Measurements from ENCODE around the gene GSG1L2. TPM values are rescaled to one million over a fixed set of nuclear protein-coding genes. Genes with fewer than 3 reads are reported as not detected.

Gene GSG1L2
- total RNA-seq, 1 donor from 2014 or later, result not detected

GRCh38 chr17:9825641-9826150 lies 3.8 kb upstream of the GSG1L2 start, which contains the start of gene GLP2R:
TSS of gene GLP2R (plus strand) at chr17:9825924. CDS start at chr17:9826064, 140 bp downstream.
- Mint-ChIP-seq H3K27me3 (ENCODE audit: low read depth) (no peaks in the 10 kb centered on the region), H3K9me3 (ENCODE audit: low read depth) (peaks cover 3% of the 10 kb centered on the region), H3K27ac (ENCODE audit: unreplicated experiment) (no peak within 1 kb of the TSS), H3K4me3 (ENCODE audit: unreplicated experiment) (no peak within 1 kb of the TSS), H3K36me3 (ENCODE audit: low read depth) (no peaks in the 10 kb centered on the region), H3K4me1 (ENCODE audit: low read depth) (peaks cover 51% of the 10 kb centered on the region)
- TF ChIP-seq CTCF (IDR thresholded peaks at IDR 0.05), result no peak
- DNase-seq (ENCODE audit: low spot score), result no peak

- Mint-ChIP-seq H3K4me1 (ENCODE audit: low read depth) (peaks cover 49% of the 10 kb centered on the region), H3K27ac (ENCODE audit: unreplicated experiment) (no peak overlapping the region), H3K9me3 (ENCODE audit: low read depth) (peaks cover 3% of the 10 kb centered on the region), H3K36me3 (ENCODE audit: low read depth) (no peaks in the 10 kb centered on the region), H3K4me3 (ENCODE audit: unreplicated experiment) (no peak overlapping the region), H3K27me3 (ENCODE audit: low read depth) (no peaks in the 10 kb centered on the region)
- TF ChIP-seq CTCF (IDR thresholded peaks at IDR 0.05), result no peak
- DNase-seq (ENCODE audit: low spot score), result no peak
Measured at GRCh38 chr17:9824797-9825338, 3.0 kb upstream of the GSG1L2 start.

- Mint-ChIP-seq H3K4me1 (ENCODE audit: low read depth) (peaks cover 41% of the 10 kb centered on the region), H3K36me3 (ENCODE audit: low read depth) (no peaks in the 10 kb centered on the region), H3K9me3 (ENCODE audit: low read depth) (peaks cover 3% of the 10 kb centered on the region), H3K4me3 (ENCODE audit: unreplicated experiment) (no peak overlapping the region), H3K27ac (ENCODE audit: unreplicated experiment) (no peak overlapping the region), H3K27me3 (ENCODE audit: low read depth) (no peaks in the 10 kb centered on the region)
- peak; percentile 19 for TF ChIP-seq CTCF (IDR thresholded peaks at IDR 0.05)
- no peak for DNase-seq (ENCODE audit: low spot score)
Measured at GRCh38 chr17:9824094-9824493, 2.2 kb upstream of the GSG1L2 start.

GRCh38 chr17:9820448-9820847 lies 1.4 kb downstream of the GSG1L2 start:
- no peak overlapping the region for H3K4me3 Mint-ChIP-seq (ENCODE audit: unreplicated experiment)
- peak overlapping the region; percentile 22 for H3K27ac Mint-ChIP-seq (ENCODE audit: unreplicated experiment)
- H3K9me3 Mint-ChIP-seq (ENCODE audit: low read depth), result peaks cover 3% of the 10 kb centered on the region
- DNase-seq (ENCODE audit: low spot score), result no peak
- no peaks in the 10 kb centered on the region for H3K27me3 Mint-ChIP-seq (ENCODE audit: low read depth)
- no peaks in the 10 kb centered on the region for H3K36me3 Mint-ChIP-seq (ENCODE audit: low read depth)
- no peak for TF ChIP-seq CTCF (IDR thresholded peaks at IDR 0.05)
- peaks cover 23% of the 10 kb centered on the region for H3K4me1 Mint-ChIP-seq (ENCODE audit: low read depth)

GRCh38 chr17:9818760-9819159 lies 3.1 kb downstream of the GSG1L2 start:
- Mint-ChIP-seq H3K4me1 (ENCODE audit: low read depth) (peaks cover 15% of the 10 kb centered on the region), H3K9me3 (ENCODE audit: low read depth) (peaks cover 3% of the 10 kb centered on the region), H3K36me3 (ENCODE audit: low read depth) (no peaks in the 10 kb centered on the region), H3K27me3 (ENCODE audit: low read depth) (no peaks in the 10 kb centered on the region), H3K27ac (ENCODE audit: unreplicated experiment) (no peak overlapping the region), H3K4me3 (ENCODE audit: unreplicated experiment) (no peak overlapping the region)
- TF ChIP-seq CTCF (IDR thresholded peaks at IDR 0.05), result no peak
- DNase-seq (ENCODE audit: low spot score), result no peak

All from chondrocyte (in vitro differentiated cells).